HG02623 (cell line): ENCODE measurements around the gene ZSCAN2.

Source experiments
- ATAC-seq: cut with Tn5 transposase; IDR thresholded peaks from one replicate; pipeline ENCODE4 v1.9.1; 2021; ENCODE audit warnings: moderate library complexity; ENCODE audit not compliant: unreplicated experiment

ZSCAN2 gene

DNA sequence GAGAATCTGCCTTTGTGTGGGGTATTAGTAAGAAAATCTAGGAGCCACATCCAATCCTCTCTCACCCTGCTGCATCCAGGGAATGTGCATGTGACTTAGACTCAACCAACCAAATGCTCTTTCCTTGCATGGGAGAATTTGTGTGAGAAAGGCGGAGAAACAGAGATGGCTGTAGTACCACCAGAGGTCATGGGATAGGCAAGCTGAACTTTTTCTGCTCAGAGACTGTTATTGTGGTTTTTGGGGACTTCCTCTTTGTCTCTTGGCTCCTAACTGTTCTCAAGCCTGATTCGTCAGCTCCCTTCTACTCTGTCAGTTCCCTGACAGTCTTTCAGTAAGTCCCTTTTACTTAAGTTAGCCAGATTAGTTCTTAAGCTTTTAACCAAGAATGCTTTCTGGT is 2.6 kb upstream of the ZSCAN2 start:
- peak; percentile 46 for ATAC-seq

DNA sequence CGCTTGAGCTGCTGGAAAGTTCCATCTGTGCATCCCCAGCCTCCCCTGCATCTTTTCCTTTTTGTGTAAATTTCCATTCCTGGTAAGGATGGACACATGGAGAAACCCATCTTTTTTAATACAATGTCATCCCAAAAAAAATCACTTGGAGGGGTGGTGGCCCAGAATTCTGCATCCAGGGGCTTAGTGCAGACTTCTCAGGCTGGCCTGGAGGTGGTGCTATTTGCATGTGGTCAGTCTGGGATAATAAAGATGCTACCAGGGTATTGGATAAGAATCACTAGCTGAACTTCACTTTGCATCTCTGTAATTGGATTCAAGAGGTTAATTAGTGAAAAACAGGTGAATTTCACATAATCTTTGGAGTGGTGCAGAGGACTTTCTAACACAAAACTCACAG is 1.8 kb upstream of the ZSCAN2 start:
- ATAC-seq = no peak

DNA sequence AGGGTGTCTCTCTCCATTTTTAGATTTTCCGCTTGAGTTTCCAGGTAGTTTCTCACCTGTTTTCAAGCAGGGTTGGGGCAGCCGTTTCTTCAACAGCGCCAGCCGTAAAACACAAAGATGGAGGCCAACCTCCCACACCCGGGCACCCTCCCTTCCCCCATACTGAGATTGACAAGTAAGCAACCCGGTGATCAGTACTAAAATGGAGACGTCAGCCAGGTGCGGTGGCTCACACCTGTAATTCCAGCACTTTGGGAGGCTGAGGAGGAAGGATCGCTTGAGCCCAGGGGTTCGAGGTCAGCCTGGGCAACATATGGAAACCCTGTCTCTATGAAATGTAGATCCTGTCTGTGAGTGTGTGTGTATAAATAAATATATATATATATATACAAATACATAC is 903 bp upstream of the ZSCAN2 start:
- ATAC-seq = no peak

DNA sequence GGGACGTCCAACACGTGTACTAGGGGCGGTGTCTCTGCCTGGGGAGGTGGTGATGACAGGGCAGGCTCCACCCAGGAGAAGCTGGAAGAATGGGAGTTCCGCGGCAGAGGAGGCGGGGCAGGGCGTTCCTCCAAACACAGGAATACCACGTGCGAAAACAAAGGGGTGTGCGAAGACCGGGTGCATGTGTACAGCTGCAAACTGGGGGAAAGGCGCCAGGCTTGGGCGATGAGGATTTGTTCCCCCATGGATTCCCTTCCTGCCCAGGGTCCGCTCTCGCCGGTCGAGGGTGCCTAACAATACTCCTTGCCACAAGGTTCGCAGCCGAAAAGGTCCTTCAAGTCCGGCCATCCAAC is 500 bp upstream of the ZSCAN2 start:
- no peak for ATAC-seq

DNA sequence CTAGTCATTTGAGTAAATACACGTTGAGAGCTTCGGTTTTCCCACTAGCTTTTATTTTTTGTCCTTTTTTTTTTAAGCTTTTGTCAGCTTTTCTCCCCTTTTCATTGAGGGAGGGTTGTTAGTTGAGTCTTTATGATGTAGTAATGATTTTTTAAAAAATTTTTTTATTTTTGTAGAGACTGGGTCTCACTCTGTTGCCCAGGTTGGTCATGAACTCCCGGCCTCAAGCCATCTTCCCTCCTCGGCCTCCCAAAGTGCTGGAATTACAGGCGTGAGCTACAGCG is 688 bp downstream of the ZSCAN2 start:
- ATAC-seq = no peak

DNA sequence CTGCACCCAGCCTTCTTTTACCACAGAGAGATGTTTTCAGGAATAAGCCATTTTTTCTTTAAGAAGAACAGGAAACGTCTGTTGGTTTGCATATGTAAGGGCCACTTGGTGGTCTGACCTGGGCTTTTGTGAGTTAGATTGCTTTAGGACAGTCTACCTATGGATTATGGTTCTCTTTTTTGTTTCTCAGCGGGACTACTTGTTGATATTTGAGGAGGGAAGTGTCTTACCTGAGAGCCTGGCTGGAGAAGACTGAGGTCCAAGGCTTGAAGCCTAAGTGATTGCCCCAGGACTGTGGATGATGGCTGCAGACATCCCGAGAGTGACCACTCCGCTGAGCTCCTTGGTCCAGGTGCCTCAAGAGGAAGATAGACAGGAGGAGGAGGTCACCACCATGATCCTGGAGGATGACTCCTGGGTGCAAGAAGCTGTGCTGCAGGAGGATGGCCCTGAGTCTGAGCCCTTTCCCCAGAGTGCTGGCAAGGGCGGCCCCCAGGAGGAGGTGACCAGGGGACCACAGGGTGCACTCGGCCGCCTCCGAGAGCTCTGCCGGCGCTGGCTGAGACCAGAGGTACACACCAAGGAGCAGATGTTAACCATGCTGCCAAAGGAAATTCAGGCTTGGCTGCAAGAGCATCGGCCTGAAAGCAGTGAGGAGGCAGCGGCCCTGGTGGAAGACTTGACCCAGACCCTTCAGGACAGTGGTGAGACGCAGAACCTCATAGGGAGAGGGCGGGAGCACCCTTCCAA is 3.0 kb downstream of the ZSCAN2 start:
- ATAC-seq = no peak

DNA sequence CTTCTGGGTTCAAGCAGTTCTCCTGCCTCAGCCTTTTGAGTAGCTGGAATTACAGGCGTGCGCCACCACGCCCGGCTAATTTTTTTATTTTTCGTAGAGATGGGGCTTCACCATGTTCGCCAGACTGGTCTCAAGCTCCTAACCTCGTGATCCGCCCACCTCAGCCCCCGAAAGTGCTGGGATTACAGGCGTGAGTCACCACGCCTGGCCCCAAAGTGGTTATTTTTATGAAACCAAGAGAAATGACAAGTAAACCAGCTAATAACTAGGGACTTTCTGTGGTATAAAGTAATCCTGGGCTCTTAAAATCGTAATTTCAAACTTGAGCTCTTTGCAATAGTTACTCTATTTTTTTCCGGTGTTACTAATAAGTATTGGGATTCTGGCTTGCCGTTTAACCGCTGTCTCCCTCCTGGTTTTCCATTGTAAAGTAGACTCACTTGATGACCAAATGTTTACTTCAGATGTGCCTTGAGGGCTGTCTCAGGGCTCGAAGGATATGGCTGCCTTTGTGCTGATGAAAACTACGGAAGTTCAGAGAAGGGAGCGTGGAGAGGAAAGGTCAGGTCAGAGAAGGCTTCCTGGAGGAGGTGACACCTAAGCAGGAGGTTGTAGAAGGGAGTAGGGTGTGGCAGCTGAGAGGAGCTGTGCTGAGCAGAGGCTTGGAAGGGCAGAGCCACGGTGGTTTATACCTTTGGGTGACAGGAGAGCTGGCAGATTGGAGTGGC is 4.2 kb downstream of the ZSCAN2 start:
- no peak for ATAC-seq

DNA sequence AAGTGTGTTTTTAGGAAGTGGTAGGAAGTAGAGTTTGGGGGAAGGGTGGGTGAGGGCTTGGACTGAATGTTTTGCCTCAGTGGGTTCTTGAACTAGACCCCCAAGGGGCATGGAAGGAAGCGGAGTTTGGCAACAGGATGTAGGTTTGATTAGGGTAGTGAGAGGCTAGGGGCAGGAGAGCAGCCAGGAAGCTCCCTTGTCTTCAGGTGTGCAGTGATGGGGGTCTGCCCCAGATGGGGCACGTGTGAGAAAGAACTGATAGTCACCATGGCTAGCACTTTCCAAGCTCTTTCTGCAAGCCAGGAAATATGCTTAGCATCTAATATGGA is 4.7 kb downstream of the ZSCAN2 start:
- ATAC-seq = no peak

DNA sequence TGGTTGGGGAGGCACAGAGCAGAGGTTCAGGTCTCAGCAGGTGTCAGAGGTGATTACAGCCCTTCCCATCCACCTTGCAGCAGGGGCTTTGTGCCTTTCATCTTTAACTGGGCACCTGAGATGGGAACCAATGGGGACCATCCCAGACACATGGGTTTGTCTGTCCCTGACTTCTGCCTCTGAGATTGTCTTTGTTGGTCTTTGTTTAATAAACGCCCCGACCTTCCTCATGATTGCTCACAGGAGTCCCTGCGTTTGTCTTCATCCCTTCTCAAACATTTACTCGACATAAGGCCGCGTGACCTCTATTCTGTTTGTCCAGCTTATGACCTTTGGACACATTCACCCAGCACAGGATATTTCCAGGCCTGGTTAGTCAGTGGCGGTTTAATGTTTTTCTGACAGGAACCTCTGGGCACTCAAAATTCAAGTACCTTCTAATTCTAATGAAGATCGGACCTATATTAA is 5.9 kb downstream of the ZSCAN2 start:
- no peak for ATAC-seq

DNA sequence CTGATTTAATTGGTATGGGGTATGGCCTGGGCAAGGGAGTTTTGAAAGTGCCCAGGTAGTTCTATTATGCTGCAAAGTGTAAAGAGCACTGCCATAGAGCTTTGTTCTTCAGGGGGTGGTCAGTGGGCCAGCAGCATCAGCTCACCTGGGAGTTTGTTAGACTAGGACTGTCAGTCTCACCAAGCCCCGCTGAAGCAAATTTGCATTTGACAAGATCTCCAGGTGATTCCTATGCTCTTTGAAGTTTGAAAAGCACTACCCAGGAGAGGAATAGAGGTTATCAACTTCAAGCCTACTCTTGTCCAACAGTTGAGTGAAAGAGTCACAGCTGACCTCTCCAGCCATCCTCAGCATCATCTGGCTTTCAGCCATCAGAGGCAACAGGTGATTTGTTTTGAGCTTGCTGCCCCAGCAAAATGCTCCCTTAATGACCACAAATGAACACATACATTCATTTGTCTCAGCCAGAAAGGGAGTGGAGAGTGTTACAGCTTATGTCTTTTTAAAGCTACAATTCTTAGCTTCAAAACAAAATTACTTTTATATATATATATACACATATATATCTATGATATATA is 8.0 kb downstream of the ZSCAN2 start:
- no peak for ATAC-seq

DNA sequence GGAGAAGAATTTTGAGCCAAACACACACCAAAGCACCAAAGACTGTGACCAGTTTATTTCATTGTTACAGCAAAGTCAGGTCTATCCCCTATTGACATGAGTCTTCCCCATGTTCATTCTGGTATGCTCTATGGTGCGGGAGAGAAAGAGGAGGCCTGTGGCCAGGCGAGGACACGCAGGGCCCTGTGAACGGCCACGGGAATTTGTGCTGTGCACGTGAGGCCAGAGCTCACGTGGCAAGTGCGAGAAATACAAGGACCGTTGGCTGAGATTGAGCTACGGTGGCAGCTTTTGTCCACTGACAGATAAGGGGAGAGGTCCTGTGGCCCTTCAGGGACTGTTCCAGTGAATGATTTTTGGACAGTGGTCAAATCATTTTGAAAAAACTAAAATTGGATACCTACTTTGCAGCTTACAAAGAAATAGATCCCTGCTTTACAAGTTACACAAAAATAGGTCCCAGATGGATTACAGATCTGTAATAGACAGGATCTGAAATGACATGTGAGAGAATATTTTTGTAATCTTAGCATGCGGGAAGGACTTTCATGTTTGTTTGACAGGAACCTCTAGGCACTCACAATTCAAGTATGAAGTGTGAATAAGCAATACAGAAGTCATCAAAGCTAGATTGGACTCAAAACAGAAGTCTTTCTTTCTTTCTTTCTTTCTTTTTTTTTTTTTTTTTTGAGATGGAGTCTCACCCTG is 9.2 kb downstream of the ZSCAN2 start:
- ATAC-seq = no peak

DNA sequence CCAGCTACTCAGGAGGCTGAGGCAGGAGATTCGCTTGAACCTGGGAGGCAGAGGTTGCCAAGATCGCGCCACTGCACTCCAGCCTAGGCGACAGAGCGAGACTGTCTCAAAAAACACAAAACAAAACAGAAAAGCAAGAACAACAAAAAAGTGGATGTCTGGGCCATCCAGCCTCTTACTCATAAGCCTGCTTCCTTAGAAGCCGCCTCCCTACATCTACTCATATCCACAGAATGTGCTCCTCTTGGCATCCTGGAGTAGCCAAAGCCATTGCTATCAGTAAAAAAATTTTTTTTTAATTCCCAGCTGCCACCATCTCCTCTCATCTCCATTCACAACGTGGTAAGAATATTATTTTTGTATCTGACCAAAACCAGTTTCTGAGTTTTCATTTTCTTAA is 10.8 kb downstream of the ZSCAN2 start:
- ATAC-seq = no peak

DNA sequence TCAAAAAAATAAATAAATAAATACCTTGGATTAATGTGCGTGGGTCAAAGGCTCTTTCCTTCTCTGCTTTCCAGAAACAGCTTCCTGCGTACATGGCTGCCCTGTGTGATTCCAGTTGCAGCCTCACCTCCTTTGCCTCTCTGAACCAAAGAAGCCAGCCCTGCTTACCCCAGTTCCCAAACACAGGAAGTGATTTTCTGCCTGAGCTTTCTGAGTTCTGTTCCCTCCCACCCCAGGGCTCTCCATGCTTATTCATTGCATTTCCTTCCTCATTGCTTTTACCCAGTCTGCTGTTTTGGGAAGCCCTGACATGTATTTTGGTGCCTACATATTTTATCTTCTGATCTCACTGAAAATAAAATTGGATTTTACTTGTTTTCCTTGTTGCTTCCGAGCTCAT is 15.4 kb downstream of the ZSCAN2 start:
- ATAC-seq = no peak

DNA sequence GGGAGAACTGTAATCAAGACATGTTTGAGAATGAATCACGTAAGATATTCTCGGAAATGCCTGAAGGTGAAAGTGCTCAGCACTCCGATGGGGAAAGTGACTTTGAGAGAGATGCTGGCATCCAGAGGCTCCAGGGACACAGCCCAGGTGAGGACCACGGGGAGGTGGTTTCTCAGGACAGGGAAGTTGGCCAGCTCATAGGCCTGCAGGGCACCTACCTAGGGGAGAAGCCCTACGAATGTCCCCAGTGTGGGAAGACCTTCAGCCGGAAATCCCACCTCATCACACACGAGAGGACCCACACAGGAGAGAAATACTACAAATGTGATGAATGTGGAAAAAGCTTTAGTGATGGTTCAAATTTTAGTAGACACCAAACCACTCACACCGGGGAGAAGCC is 19.8 kb downstream of the ZSCAN2 start:
- ATAC-seq = no peak

DNA sequence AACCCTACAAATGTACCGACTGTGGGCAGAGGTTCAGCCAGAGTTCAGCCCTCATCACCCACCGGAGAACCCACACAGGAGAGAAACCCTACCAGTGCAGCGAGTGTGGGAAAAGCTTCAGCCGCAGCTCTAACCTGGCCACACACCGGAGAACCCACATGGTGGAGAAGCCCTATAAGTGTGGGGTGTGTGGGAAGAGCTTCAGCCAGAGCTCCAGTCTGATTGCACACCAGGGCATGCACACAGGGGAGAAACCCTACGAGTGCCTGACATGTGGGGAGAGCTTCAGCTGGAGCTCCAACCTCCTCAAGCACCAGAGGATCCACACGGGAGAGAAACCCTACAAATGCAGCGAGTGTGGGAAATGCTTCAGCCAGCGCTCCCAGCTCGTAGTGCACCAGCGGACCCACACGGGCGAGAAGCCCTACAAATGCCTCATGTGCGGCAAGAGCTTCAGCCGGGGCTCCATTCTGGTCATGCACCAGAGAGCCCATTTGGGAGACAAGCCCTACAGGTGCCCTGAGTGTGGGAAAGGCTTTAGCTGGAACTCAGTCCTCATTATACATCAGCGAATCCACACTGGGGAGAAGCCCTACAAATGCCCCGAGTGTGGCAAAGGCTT is 20.7 kb downstream of the ZSCAN2 start:
- ATAC-seq = no peak

DNA sequence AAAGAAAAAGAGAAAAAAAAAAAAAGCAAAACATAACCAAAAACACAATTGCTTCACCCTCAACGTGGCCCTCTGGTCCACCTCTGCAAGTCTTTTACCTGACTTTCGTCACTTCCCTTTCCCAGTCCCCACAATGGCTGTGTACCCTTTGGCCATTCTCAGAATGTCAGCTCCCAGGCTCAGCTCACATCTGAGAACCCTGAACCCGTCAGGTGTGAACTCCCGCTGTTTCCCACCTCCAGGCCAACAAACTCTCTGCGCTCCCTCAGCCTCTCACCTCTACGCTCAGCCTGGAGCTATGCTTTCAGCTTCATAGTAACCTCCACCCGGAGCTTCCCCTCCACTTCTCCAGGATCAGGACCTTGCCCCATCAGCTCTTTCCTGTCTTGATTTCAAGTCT is 23.6 kb downstream of the ZSCAN2 start:
- ATAC-seq = no peak

DNA sequence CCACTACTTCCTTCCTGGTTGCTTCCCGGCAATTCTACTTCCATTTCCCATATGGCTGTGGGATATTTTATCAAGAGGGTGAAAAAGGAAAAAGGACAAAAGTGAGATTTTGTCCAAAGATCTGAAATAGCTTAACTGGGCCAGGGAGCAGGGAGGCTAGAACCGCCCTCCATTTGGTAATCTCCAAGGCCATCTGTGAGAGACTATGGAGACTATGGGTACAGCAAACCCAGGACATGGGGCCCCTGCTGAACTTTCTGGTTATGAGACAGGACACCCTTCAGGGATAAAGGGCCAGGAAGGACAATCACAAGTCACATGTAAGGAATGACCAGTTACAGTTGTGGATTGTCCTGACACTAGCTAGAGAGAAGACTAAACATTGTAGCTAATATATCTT is 24.3 kb downstream of the ZSCAN2 start:
- ATAC-seq = no peak

DNA sequence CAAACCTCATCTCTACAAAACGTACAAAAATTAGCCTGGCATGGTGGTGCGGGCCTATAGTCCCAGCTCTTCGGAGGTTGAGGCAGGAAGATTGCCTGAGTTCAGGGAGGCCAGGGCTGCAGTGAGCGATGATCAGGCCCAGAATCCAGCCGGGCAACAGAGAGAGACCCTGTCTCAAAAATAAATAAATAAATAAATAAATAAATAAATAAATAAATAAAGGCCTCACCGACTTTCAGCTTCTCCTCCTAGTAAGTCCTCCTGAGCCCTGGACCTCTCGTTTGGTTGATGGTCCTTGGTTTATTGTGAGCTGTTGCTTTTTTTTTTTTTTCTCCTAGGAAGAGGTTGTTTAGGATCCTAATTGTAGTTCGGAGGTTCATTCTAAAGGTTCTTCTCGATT is 28.2 kb downstream of the ZSCAN2 start:
- no peak for ATAC-seq

DNA sequence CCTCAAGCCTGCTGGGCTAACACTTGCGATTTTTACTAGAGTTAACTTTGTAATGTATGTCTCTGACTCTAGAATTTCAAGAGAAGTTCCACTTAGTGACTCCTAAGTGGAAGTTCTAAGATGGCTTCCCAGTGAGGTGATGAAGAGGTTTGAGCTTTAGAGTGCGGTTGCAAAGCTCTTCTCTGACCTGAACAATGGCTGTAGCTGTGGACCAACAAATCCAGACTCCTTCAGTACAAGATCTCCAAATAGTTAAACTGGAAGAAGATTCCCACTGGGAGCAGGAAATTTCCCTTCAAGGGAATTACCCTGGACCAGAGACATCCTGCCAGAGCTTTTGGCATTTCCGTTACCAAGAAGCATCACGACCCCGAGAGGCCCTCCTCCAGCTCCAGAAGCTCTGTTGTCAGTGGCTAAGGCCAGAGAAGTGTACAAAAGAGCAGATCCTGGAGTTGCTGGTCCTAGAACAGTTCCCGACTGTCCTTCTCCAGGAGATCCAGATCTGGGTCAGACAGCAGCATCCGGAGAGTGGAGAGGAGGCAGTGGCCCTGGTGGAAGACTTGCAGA is 31.0 kb downstream of the ZSCAN2 start:
- no peak for ATAC-seq

DNA sequence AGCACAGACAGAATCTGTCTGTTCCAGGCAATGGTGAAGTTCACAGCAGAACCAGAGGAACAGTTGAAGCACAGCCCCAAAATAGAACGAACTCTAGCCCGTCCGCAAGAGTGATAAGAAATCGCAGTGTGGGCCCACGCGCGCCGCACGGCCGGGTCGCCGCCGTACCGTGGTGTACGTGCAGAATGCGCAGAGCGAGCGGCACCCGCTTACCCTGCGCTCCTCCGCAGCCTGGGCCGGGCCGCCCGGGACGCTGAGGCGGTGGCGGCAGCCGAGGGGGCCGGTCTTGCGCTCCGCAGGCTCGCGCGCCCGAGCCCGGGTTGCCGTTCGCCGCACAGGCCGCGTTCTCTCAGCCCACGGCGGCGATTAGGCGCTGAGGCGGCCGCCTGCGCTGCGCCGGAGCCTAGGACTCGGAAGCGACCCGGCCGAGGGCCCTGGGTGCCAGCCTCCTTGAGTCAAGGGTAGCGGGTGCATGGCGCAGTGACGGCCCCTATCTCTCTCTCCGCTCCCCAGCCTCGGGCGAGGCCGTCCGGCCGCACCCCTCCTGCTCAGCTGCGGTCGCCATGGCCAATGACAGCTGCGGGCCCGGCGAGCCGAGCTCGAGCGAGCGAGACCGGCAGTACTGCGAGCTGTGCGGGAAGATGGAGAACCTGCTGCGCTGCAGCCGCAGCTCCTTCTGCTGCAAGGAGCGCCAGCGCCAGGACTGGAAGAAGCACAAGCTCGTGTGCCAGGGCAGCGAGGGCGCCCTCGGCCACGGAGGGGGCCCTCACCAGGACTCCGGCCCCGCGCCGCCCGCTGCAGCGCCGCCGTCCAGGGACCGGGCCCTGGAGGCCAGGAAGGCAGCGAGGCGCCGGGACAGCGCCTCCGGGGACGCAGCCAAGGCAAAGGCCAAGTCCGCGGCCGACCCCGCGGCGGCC is 32.8 kb downstream of the ZSCAN2 start:
- peak; percentile 30 for ATAC-seq
